NCI-H146 (cell line): ENCODE results near the gene MEGF6.

Experiments used
- DNase-seq: peaks from one replicate; lab custom pipeline; 2025; lab: John Stamatoyannopoulos, UW

MEGF6 gene

DNA sequence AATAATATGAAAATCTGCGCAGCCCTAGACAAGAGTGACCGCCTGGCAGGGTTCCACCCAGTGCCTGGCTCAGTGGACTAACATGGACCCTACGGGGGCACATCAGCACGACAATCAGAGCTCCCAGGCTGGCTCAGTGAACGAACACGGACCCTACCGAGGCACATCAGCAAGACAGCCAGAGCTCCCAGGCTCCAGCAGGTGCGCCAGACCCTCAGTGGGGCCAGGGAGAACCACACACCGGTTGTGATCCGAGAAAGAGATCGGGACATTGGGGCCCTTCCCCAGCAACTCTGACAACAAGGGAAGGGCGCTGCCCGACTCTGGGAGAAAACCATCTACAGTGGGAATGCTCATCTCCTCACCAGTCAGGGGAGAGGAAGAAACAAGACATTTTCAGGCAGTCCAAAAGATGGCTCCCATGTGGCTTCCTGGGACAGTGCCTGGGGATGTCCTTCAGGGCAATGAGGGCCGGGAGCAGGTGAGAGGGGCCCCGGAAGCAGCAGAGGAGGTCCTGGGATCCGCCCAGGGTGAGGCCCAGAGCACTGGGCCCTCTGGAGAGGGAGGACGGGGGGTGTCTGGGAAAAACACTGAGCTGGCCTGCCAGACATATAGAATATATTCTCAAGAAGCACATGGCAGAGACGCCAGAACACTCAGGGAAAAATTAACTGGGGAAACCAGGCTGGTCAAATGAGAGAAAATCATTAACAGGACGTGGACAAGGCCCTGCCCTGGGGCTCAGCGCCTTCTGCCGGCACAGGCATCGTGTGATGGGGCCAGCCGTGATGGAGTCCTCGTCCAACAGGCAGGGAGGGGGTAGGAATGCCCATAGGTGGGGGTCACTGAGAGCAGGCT lies 152.0 kb downstream of the MEGF6 start:
- no peak for DNase-seq

GRCh38 chr1:3457910-3458883 lies 153.1 kb downstream of the MEGF6 start:
- no peak for DNase-seq

DNA sequence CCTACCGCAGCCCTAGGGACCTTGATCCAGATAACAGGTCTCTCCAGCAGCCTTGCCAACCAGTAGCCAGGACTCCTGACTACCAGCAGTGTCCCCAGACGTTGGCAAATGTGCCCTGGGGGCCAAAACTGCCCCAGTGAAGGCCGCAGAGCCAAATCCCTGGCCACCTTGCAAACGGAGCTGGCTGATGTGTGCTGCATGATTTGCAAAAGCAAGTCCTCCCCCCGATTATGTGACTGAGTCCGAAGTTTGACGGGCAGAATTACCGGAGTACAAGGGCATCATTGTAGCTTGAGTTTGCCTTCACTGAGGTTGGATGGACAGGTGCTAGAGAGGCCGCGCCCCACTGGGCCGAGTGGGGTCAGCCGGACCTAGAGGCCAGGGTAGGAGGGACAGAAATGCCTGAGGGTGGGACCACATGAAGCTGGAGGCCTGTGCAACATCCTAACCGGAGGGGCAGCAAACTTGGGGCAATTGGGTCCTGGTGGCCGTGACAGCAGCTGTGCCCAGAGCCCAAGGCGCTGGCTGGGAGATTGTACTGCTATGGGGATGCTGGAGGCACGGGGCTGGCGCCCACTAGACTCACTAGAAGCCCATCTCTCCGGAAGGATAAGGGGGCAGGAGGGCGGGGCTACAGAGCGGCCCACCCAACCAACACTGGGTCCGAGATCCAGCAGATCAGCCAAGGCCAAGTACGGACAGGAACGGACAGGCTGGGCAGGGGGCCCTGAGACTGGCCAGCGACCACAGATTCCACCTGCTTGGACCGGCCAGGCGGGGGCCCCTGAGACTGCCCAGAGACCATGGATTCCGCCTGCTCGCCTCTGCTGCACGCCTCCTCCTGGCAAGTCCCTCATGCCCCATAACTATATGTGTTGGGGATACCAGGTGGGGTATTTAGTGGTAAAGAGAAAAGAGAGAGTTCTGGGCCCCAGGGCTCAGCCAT lies 154.1 kb downstream of the MEGF6 start:
- no peak for DNase-seq

DNA sequence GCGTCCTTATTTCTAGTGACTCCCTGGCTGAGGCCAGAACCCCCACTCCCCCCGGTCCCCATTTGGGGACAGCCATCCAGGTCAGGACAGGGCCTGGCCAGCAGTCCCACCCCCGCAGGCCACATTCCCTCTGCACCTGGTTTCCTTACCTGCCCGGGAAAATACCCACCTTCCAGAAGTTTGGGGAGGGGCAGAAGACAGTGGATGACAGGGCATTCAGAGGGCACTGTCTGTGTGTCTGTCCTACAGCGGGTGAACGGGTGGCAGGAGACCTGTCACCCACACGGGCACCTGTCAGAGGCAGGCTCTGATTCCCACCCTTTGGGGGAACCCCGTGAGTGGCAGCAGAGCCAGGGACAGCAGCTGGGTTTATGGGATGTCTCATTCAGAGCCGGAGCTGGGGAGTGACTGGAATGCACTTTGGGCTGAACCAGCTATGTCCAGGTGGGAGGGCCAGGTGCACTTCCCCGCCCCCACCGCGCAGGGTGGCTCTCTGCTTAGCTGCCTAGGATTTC lies 154.8 kb downstream of the MEGF6 start:
- DNase-seq, result no peak

- no peak for DNase-seq
Measured at GRCh38 chr1:3455670-3456448, 155.4 kb downstream of the MEGF6 start.

DNA sequence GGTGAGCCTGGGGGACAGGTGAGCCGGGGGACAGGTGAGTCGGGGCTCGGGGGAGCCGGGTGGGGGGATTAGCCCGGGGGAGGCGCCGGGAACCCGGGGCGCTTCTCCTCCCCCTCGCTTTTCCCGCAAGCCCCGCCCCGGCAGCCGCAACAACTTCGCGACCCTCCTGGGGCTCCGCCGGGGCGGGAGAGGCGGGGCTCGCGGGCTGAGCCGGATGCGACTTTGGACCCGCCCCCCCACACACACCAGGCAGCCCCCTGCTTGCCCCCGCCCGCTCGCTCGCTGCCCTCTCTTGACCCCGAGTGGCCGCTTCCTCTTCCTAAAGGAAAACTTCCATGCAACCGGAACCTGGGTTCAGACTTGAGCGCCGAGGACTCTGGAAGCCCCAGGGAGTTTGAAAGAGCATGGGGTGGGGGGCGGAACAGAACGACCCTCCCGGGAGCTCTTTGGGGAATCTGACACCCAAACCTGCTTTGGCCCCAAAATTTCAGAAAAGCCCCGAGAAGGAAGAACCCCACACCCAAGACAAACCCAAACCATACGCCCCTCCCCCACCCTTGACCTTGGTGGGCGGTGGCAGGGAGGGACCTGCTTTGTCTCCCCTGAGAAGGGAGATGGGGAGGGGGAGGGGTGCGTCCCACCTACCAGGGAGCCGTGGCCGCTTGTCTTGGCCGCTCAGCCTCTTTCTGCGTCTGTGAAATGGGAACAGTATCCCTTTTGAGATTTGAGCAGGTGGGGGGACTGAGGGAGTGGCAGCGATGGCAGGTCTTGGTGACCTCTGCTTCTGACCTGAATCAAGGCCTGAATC lies 156.3 kb downstream of the MEGF6 start:
- DNase-seq, result peak; percentile 68

DNA sequence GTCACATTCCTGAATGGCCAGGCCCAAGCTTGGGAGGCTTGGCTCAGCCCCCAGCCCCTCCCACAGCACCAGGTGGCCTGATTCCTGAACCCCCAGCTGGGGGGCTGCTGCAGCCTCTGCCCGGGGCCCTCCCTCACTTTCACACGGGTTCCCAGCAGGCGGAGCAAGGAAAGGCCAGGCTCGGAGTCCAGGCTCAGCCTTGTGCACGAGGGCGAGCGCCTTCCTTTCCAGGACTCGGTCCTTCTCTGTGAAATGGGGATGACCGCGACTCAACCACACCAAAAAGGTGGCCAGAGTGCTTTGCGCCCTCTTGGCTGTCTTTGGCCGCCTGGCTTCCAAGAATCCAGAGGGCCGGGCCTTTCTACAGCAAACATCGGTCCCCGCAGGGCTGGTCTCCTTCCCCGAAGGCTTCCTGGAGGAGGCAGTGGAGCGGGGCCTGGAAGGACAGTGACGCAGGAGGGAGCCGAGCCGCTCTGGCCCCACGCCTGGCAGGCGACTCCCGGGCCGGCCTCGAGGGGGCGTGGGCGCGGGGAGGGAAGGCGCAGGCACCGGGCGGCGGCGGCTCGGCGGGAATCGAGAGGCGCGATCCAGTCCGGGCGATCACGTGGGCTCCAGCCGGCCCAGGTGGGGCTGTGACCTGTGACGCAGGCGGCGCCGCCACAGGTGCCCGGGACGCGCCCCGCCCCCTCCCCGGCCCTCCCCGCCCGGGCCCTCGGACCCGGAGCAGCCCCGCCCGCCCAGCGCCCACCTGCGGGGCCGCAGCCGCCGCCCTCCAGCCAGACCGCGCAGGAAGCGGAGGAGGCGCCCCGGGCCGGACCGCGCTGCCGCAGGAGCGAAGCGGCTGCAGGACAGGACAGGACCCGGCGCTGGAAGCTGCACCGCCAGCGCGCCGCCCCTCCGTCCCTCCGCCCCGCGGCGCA lies 157.2 kb downstream of the MEGF6 start, which contains the start of gene ARHGEF16:
ARHGEF16 (plus strand) TSS at position 775 of the 920 bp plus-strand sequence. CDS start 8,420 bp downstream, outside the sequence.
- peak; percentile 84 for DNase-seq

DNA sequence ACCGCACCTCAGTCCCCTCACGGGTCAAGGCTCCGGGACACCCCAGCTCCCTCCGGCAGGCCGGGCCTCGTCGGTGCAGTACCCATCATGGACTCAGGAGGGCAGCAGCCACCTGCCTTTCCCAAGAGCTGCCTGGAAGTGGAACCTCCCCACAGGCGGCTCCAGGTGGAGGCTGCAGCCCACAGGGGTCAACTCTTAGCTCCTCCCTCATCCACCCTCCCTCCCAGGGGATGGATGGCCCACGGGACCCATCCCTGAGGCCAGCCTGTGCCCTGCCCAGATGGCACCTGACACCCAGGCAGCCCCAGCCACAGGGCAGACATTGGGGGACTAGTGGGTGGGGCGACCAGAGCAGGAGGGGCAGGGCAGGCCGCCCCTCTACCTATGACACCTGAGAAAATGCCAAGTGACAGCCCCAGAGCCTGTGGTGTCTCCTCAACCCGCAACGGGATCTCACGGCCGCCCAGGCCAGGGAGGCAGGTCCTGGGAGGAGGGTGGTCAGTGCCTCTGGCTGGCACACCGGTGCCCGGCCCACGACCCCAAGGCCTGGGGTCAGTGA lies 158.0 kb downstream of the MEGF6 start:
- peak; percentile 71 for DNase-seq

DNA sequence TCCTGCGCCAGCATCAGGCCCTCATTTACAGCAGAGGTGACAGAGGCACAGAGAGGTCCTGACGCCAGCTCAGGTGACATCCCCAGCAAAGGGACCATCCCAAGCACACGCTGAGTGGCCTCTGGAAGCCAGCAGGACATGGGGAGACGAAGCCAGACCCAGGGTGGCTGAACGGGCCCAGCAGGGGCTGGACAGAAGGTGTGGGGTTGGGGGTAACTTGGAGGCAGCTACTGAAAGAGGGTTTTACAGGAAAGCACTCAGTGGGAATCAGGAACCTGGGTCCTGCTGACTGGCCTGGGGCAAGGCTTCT lies 158.5 kb downstream of the MEGF6 start:
- DNase-seq, result no peak

GRCh38 chr1:3451994-3452865 lies 159.1 kb downstream of the MEGF6 start:
- DNase-seq, result no peak

DNA sequence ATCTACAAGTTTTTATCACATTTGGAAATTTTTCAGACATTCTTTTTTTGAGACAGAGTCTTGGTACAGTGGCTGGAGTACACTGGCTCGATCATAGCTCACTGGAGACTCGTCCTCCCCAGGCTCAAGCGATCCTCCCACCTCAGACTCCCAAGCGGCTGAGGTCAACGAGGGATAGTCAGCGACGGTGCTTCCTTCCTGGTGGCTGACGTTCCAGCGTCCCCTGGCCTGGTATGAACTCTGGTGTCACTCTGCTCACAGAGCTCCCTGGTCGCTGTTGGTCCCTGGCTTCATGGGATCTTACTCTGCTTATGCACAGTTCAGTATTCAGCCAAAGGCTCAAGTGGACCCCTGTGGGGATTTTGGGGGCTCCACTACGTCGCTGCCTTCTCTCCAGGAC lies 160.3 kb downstream of the MEGF6 start:
- no peak for DNase-seq

DNA sequence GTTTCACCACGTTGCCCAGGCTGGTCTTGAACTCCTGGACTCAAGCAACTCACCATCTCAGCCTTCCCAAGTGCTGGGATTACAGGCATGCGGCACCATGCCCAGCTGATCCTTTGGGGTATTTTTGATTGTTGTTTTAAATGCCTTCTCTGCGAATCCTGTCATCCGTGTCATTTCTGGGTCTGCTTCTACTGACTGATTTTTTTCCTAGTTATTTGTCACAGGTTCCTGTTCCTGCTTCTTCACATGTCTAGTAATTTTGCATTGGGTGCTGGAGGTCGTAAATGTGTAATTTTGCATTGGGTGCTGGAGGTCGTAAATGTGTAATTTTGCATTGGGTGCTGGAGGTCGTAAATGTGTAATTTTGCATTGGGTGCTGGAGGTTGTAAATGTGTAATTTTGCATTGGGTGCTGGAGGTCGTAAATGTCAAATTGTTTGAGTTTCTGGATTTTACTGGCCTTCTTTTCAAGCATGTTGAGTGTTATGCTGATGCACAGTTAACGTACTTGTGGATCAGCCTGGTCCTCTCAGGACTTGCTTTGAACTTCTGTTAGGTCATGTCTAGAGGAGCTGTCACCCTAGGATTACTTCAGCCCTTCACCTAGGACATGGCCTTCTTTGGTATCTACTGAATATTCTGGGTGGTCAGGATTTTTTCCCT lies 161.0 kb downstream of the MEGF6 start:
- DNase-seq, result no peak

GRCh38 chr1:3444736-3445135 lies 166.6 kb downstream of the MEGF6 start:
- DNase-seq, result no peak

DNA sequence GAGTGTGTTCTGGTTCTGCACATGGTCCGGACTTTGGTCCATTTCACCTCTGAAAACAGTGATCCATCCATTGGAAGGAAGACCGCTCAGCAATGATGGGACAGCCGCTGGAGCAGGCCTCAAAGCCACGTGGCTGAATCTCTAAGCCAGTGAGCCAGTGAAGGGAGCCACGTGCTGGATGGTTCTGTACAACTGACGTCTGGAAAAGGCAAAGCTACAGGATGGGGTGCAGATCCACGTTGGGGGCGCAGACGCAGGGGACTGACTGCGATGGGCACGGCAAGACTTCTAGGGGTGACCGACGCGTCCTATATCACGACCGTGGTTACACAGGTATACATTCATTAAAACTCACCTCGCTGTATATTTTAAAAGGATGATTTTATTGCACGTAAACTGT lies 167.0 kb downstream of the MEGF6 start:
- no peak for DNase-seq

- DNase-seq, result no peak
Measured at GRCh38 chr1:3443807-3444206, 167.5 kb downstream of the MEGF6 start.

DNA sequence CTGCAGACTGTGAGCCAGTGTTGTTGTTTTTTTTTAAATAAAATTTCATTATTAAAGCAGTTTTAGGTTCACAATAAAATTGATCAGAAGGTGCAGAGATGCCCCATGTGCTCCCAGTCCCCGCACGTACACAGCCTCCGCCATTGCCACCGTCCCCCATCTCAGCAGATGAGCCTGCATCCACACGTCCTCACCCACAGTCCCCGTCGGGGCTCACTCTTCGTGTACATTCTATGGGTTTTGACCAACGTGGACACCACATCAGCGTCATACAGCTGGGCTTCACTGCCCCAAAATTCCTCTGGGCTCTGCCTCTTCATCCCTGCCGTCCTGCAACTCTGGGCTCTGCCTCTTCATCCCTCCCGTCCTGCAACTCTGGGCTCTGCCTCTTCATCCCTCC lies 168.4 kb downstream of the MEGF6 start:
- DNase-seq, result no peak

GRCh38 chr1:3442331-3442730 lies 169.0 kb downstream of the MEGF6 start:
- DNase-seq, result no peak
